Measurements from ENCODE around the gene AIDA.
"Not testable (repeated sequence)": the region's sequence is repeated elsewhere in the genome, so short reads cannot be mapped to it uniquely, and the experiment has no call there.

AIDA gene

GRCh38 chr1:222712253-222713090 is at the start of gene AIDA, which contains the start of gene BROX:
AIDA (minus strand) TSS chr1:222712491; CDS start chr1:222712317, 174 bp downstream.
BROX (plus strand) TSS chr1:222712564; CDS start chr1:222715700, 3,136 bp downstream.
- in situ Hi-C loops (cut with MboI; ENCODE audit: low sequenced_read_pairs) = no loop called here

- in situ Hi-C loops (cut with MboI; ENCODE audit: low sequenced_read_pairs) = no loop called here
Observed at GRCh38 chr1:222761083-222761482, 48.8 kb upstream of the AIDA start.

GRCh38 chr1:222759451-222760035 is 47.3 kb upstream of the AIDA start:
- in situ Hi-C loops (cut with MboI; ENCODE audit: low sequenced_read_pairs) = no loop called here

- in situ Hi-C loops (cut with MboI; ENCODE audit: low sequenced_read_pairs) = no loop called here
Observed at GRCh38 chr1:222757646-222758268, 45.5 kb upstream of the AIDA start.

- in situ Hi-C loops (cut with MboI; ENCODE audit: low sequenced_read_pairs) = no loop called here
Observed at GRCh38 chr1:222754366-222755139, 42.3 kb upstream of the AIDA start.

- in situ Hi-C loops (cut with MboI; ENCODE audit: low sequenced_read_pairs) = no loop called here
Observed at GRCh38 chr1:222751255-222751654, 39.0 kb upstream of the AIDA start.

GRCh38 chr1:222750651-222751050 is 38.4 kb upstream of the AIDA start:
- in situ Hi-C loops (cut with MboI; ENCODE audit: low sequenced_read_pairs) = no loop called here

- in situ Hi-C loops (cut with MboI; ENCODE audit: low sequenced_read_pairs) = no loop called here
Observed at GRCh38 chr1:222749927-222750326, 37.6 kb upstream of the AIDA start.

GRCh38 chr1:222741630-222742457 is 29.6 kb upstream of the AIDA start:
- in situ Hi-C loops (cut with MboI; ENCODE audit: low sequenced_read_pairs) = not testable (repeated sequence)

- in situ Hi-C loops (cut with MboI; ENCODE audit: low sequenced_read_pairs) = no loop called here
Observed at GRCh38 chr1:222739929-222740328, 27.6 kb upstream of the AIDA start.

GRCh38 chr1:222739465-222739864 is 27.2 kb upstream of the AIDA start:
- in situ Hi-C loops (cut with MboI; ENCODE audit: low sequenced_read_pairs) = no loop called here

- in situ Hi-C loops (cut with MboI; ENCODE audit: low sequenced_read_pairs) = no loop called here
Observed at GRCh38 chr1:222736972-222737371, 24.7 kb upstream of the AIDA start, which contains the start of gene FAM177B. FAM177B (plus strand) TSS chr1:222737202; CDS start chr1:222746546, 9,344 bp downstream.

- in situ Hi-C loops (cut with MboI; ENCODE audit: low sequenced_read_pairs) = no loop called here
Observed at GRCh38 chr1:222736470-222736869, 24.2 kb upstream of the AIDA start.

GRCh38 chr1:222734740-222735139 is 22.4 kb upstream of the AIDA start:
- in situ Hi-C loops (cut with MboI; ENCODE audit: low sequenced_read_pairs) = no loop called here

- in situ Hi-C loops (cut with MboI; ENCODE audit: low sequenced_read_pairs) = no loop called here
Observed at GRCh38 chr1:222732216-222733159, 20.2 kb upstream of the AIDA start.

- in situ Hi-C loops (cut with MboI; ENCODE audit: low sequenced_read_pairs) = no loop called here
Observed at GRCh38 chr1:222730866-222731265, 18.6 kb upstream of the AIDA start.

GRCh38 chr1:222728746-222729145 is 16.5 kb upstream of the AIDA start:
- in situ Hi-C loops (cut with MboI; ENCODE audit: low sequenced_read_pairs) = no loop called here

- in situ Hi-C loops (cut with MboI; ENCODE audit: low sequenced_read_pairs) = no loop called here
Observed at GRCh38 chr1:222716393-222716792, 4.1 kb upstream of the AIDA start.

Data from HL-60/S4 treated with retinoic acid at 250 ng/mL for 4 days and 3 days (cell line).